Thyroid gland (tissue), 4 donors: ENCODE data around the gene ACACA.

Experiments used
- CTCF ChIP-seq, 6 experiments: fragments of 200-600 bp in 3 of 6; fragments of 450-650 bp in 3 of 6; sonication (generic) in 3 of 6; IDR thresholded peaks; one replicate each; pipeline ENCODE4 v1.5.1; 2016 to 2019; ENCODE audit warnings: antibody characterized with exemption in 6 of 6, mild to moderate bottlenecking in 2 of 6, inconsistent platforms in 1 of 6, moderate library complexity in 1 of 6
- POLR2A ChIP-seq, 2 donors: fragments of 450-650 bp; IDR thresholded peaks; one replicate each; pipeline ENCODE4 v1.6.1; 2017; ENCODE audit warnings: antibody characterized with exemption in 2 of 2, mild to moderate bottlenecking in 2 of 2, moderate library complexity in 1 of 2

GRCh38 chr17:37083456-37083855 lies 323.2 kb downstream of the ACACA start:
- TF ChIP-seq CTCF (IDR thresholded peaks at IDR 0.05) (no peak), POLR2A (IDR thresholded peaks at IDR 0.05) (no peak)
